A549 (cell line): ENCODE data around the gene TMEM51. TPM values are rescaled to one million over a fixed set of nuclear protein-coding genes. Genes with fewer than 3 reads are reported as not detected.
A peak's percentile ranks its signal among the peaks of the same experiment; 100 is the strongest.

Source experiments
- ATAC-seq, 2 experiments: fragments of 200-7000 bp in 1 of 2; fragments of >200 bp in 1 of 2; cut with Nextera tagmentation in 1 of 2; cut with Tn5 transposase in 1 of 2; 3 replicates each; pipeline versions ENCODE4 v1.8.0 to v1.9.1; 2018 to 2020; ENCODE audit warnings: mild to moderate bottlenecking in 1 of 2, moderate library complexity in 1 of 2
- CTCF ChIA-PET: fragments of 300-600 bp; sonication (Branson Sonifier 250); formaldehyde crosslinking; extraction: SDS; loops from one replicate; lab custom pipeline; 2021; ENCODE audit warnings: antibody characterized with exemption, inconsistent platforms; lab: Yijun Ruan, JAX
- POLR2A ChIA-PET: fragments of 350-600 bp; formaldehyde crosslinking; extraction: SDS; loops from one replicate; lab custom pipeline; 2021; ENCODE audit warnings: antibody characterized with exemption, inconsistent platforms; lab: Yijun Ruan, JAX
- DNase-seq, 2 experiments: peaks; one replicate each; pipeline versions ENCODE4 v3.0.0 to v3.0.0-alpha.2; 2011 to 2016; ENCODE audit warnings: low read depth in 1 of 2, low spot score in 1 of 2
- FAIRE-seq: peaks from 2 replicates; lab custom pipeline; 2011; peaks lifted over from hg19 to GRCh38; lab: Jason Lieb, UNC
- H3K27ac ChIP-seq, 2 experiments: fragments of >200 bp; sonication (Bioruptor Twin); formaldehyde crosslinking; 3 replicates each; pipeline ENCODE4 v1.5.1; 2016 to 2017
- H3K4me1 ChIP-seq: fragments of >200 bp; sonication (Bioruptor Twin); formaldehyde crosslinking; 3 replicates; pipeline ENCODE4 v1.6.1; 2016
- H3K4me2 ChIP-seq: fragments of >200 bp; sonication (Bioruptor Twin); formaldehyde crosslinking; 3 replicates; pipeline ENCODE4 v1.6.1; 2016
- H3K4me3 ChIP-seq: fragments of >200 bp; sonication (Bioruptor Twin); formaldehyde crosslinking; 3 replicates; pipeline ENCODE4 v1.5.1; 2016
- H3K9me3 ChIP-seq: fragments of >200 bp; sonication (Bioruptor Twin); formaldehyde crosslinking; 3 replicates; pipeline ENCODE4 v1.6.1; 2016
- BCL3 ChIP-seq: fragments of >200 bp; sonication (Bioruptor Twin); formaldehyde crosslinking; IDR thresholded peaks from 3 replicates; pipeline ENCODE4 v1.6.1; 2016
- CBX2 ChIP-seq: fragments of 200-600 bp; sonication (generic); IDR thresholded peaks from 2 replicates; pipeline ENCODE4 v1.6.1; 2016; ENCODE audit warnings: low read depth, mild to moderate bottlenecking, borderline replicate concordance
- CHD2 ChIP-seq: fragments of 150-350 bp; IDR thresholded peaks from 2 replicates; pipeline ENCODE4 v1.6.1; 2014; ENCODE audit warnings: low read length; ENCODE audit not compliant: partially characterized antibody
- CTCF ChIP-seq: fragments of >200 bp; sonication (Bioruptor Twin); formaldehyde crosslinking; IDR thresholded peaks from 3 replicates; pipeline ENCODE4 v1.5.1; 2016
- EP300 ChIP-seq, 2 experiments: fragments of >200 bp; sonication (Bioruptor Twin); formaldehyde crosslinking; IDR thresholded peaks; 2 replicates in 1 of 2; 3 replicates in 1 of 2; pipeline ENCODE4 v1.6.1; 2016 to 2017
- FOSB ChIP-seq: fragments of 250-450 bp; sonication (Bioruptor Pico); IDR thresholded peaks from 2 replicates; pipeline ENCODE4 v1.5.0; 2020; ENCODE audit warnings: mild to moderate bottlenecking, moderate library complexity
- HDAC2 ChIP-seq: fragments of 200-600 bp; sonication (generic); IDR thresholded peaks from 2 replicates; pipeline ENCODE4 v1.6.1; 2016
- HES2 ChIP-seq: fragments of >200 bp; sonication (Bioruptor Twin); formaldehyde crosslinking; IDR thresholded peaks from 2 replicates; pipeline ENCODE4 v1.6.1; 2016
- HEYL ChIP-seq: fragments of 250-450 bp; sonication (Bioruptor Pico); IDR thresholded peaks from 2 replicates; pipeline ENCODE4 v1.8.0; 2021; ENCODE audit warnings: mild to moderate bottlenecking, moderate library complexity
- HOXB5 ChIP-seq: fragments of 250-450 bp; sonication (Bioruptor Pico); IDR thresholded peaks from 2 replicates; pipeline ENCODE4 v1.5.0; 2020; ENCODE audit warnings: mild to moderate bottlenecking, moderate library complexity
- MAFK ChIP-seq: fragments of 450-650 bp; IDR thresholded peaks from 2 replicates; pipeline ENCODE4 v1.6.1; 2014; ENCODE audit not compliant: partially characterized antibody
- MAX ChIP-seq: IDR thresholded peaks from 2 replicates; pipeline ENCODE4 v1.6.1; 2012
- PBX3 ChIP-seq: IDR thresholded peaks from 2 replicates; pipeline ENCODE4 v1.6.1; 2012
- POLR2A ChIP-seq: IDR thresholded peaks from 2 replicates; pipeline ENCODE4 v1.6.1; 2012; ENCODE audit warnings: mild to moderate bottlenecking, low read length
- POLR2AphosphoS2 ChIP-seq: conservative IDR thresholded peaks from 2 replicates; pipeline ENCODE4 v1.6.1; 2012; ENCODE audit warnings: low read length, improper control_type of control experiment, inconsistent platforms
- RAD21 ChIP-seq, 2 experiments: fragments of >200 bp in 1 of 2; sonication (Bioruptor Twin) in 1 of 2; formaldehyde crosslinking in 1 of 2; IDR thresholded peaks in 1 of 2; conservative IDR thresholded peaks in 1 of 2; 2 replicates in 1 of 2; 3 replicates in 1 of 2; pipeline ENCODE4 v1.6.1; 2012 to 2018; ENCODE audit warnings: inconsistent platforms in 1 of 2
- REST ChIP-seq: fragments of 200-600 bp; sonication (generic); IDR thresholded peaks from 2 replicates; pipeline ENCODE4 v1.6.1; 2016; ENCODE audit warnings: antibody characterized with exemption, mild to moderate bottlenecking, moderate library complexity
- RFX5 ChIP-seq: fragments of 450-650 bp; IDR thresholded peaks from 2 replicates; pipeline ENCODE4 v1.7.1; 2014; ENCODE audit warnings: antibody characterized with exemption, mild to moderate bottlenecking, moderate library complexity
- SMC3 ChIP-seq: fragments of >200 bp; sonication (Bioruptor Twin); formaldehyde crosslinking; IDR thresholded peaks from 3 replicates; pipeline ENCODE4 v1.6.1; 2018; ENCODE audit warnings: inconsistent platforms
- SREBF2 ChIP-seq: fragments of 450-650 bp; IDR thresholded peaks from 2 replicates; pipeline ENCODE4 v1.6.1; 2014; ENCODE audit warnings: mild to moderate bottlenecking, moderate library complexity
- TFCP2L1 ChIP-seq: fragments of 250-450 bp; sonication (Bioruptor Pico); IDR thresholded peaks from 2 replicates; pipeline ENCODE4 v1.5.0; 2021; ENCODE audit warnings: mild to moderate bottlenecking
- TP53 ChIP-seq: fragments of 250-450 bp; sonication (Bioruptor Pico); IDR thresholded peaks from 2 replicates; pipeline ENCODE4 v1.5.0; 2021; ENCODE audit warnings: mild to moderate bottlenecking, moderate library complexity
- ZC3H11A ChIP-seq: fragments of 450-650 bp; IDR thresholded peaks from 2 replicates; pipeline ENCODE4 v1.6.1; 2014; ENCODE audit warnings: antibody characterized with exemption, mild to moderate bottlenecking
- ZNF302 ChIP-seq: fragments of 250-450 bp; sonication (Bioruptor Pico); IDR thresholded peaks from 2 replicates; pipeline ENCODE4 v1.9.0; 2021; ENCODE audit warnings: inconsistent platforms, mild to moderate bottlenecking, moderate library complexity
- WGBS: methylation state at CpG from one replicate; pipeline ENCODE4 v1.1.6; 2017; ENCODE audit errors: missing lambda C conversion rate; 5-methylcytosine and 5-hydroxymethylcytosine counted together
- polyA plus RNA-seq, 4 experiments: library from polyadenylated mRNA; depleted of rRNA in 3 of 4; stranded (reverse); fragments of >200 nt; fragmentation: RNase III in 1 of 4; extraction: RNeasy Plus Mini Kit Qiagen cat#74134 plus additional on column Dnase treatment in 1 of 4; gene quantifications; 2 replicates in 3 of 4; 3 replicates in 1 of 4; pipeline ENCODE4 v1.2.3, GENCODE V29; 2011 to 2017

The TMEM51 gene
- polyA plus RNA-seq, 2 of the 4 experiments (the other 2 are of a cell fraction), result 20.0 to 22.8 TPM

- Histone ChIP-seq H3K4me1 (peaks cover 62% of the 10 kb centered on the region), H3K9me3 (no peaks in the 10 kb centered on the region), H3K4me2 (peak overlapping the region; percentile 99), H3K27ac (peak overlapping the region; percentile 79 to 99), H3K4me3 (peak overlapping the region; percentile 23; the same call in 2 of the 3 replicates)
- WGBS, result 54% methylated on average over 16 of the region's 17 CpGs
- ChIA-PET CTCF (interaction anchor here (0.9 to 8.4 kb wide), 11 partner anchors 10 to 115 kb away, joined by 3 to 133 read pairs (median 4); no protein-coding TSS in a partner anchor), POLR2A (interaction anchor here (0.9 to 1.4 kb wide), 3 partner anchors 11 to 23 kb away, joined by 3 to 8 read pairs (median 3); no protein-coding TSS in a partner anchor)
- DNase-seq (no peak), ATAC-seq (no peak), FAIRE-seq (no peak)
- TF ChIP-seq HDAC2, result no peak
- TF ChIP-seq PBX3, result no peak
Measured at GRCh38 chr1:15157524-15158399, 4.2 kb downstream of the TMEM51 start.

GRCh38 chr1:15158506-15159165 lies 5.1 kb downstream of the TMEM51 start:
- WGBS, result 6% methylated on average over 13 of the region's 13 CpGs
- ATAC-seq (peak; percentile 63 to 67; a peak in 5 of 6 replicates), FAIRE-seq (no peak), DNase-seq (peak; percentile 35 to 68)
- H3K4me3 ChIP-seq, result peak overlapping the region; percentile 23; the same call in 2 of the 3 replicates
- ChIA-PET CTCF (interaction anchor here (0.9 to 2.3 kb wide), 7 partner anchors 9 to 53 kb away, joined by 3 to 7 read pairs (median 3); no protein-coding TSS in a partner anchor), POLR2A (interaction anchor here (0.6 to 1.4 kb wide), 6 partner anchors 10 to 123 kb away, joined by 3 to 12 read pairs (median 4); no protein-coding TSS in a partner anchor)
- no peaks in the 10 kb centered on the region for H3K9me3 ChIP-seq
- peak overlapping the region; percentile 99 for H3K4me2 ChIP-seq
- peak overlapping the region; percentile 79 to 99 for H3K27ac ChIP-seq
- H3K4me1 ChIP-seq, result peaks cover 67% of the 10 kb centered on the region
- TF ChIP-seq CTCF (no peak), HOXB5 (no peak), REST (no peak), HES2 (0 out of 2 replicates have a peak, but pooled peaks have one; percentile 11), CBX2 (no peak), ZNF302 (no peak), RFX5 (no peak), MAX (peak; percentile 51; the same call in 1 of the 2 replicates), TP53 (CRISPR knock-in tag) (no peak), CHD2 (no peak), POLR2AphosphoS2 (no peak), BCL3 (no peak), TFCP2L1 (CRISPR knock-in tag) (no peak), POLR2A (no peak), HEYL (no peak), MAFK (no peak), ZC3H11A (no peak), RAD21 (conservative IDR thresholded peaks at IDR 0.05 in 1 of 2, IDR thresholded peaks at IDR 0.05 in 1 of 2) (peak in 1 of 2 experiments; percentile 17; a peak in 2 of 5 replicates), EP300 (IDR thresholded peaks at IDR 0.05) (peak in 1 of 2 experiments; percentile 42; a peak in 2 of 5 replicates), SMC3 (0 out of 3 replicates have a peak, but pooled peaks have one; percentile 22), HDAC2 (no peak), PBX3 (no peak), FOSB (no peak), SREBF2 (no peak)
